ENCODE measurements around the gene PPIL6.

The PPIL6 gene

GRCh38 chr6:109449064-109449794 is 8.8 kb upstream of the PPIL6 start:
- no peak for DNase-seq

- DNase-seq: no peak
Measured at GRCh38 chr6:109448615-109449014, 8.2 kb upstream of the PPIL6 start.

- no peak for DNase-seq
Measured at GRCh38 chr6:109447878-109448555, 7.6 kb upstream of the PPIL6 start.

- DNase-seq: no peak
Measured at GRCh38 chr6:109447087-109447486, 6.7 kb upstream of the PPIL6 start.

- no peak for DNase-seq
Measured at GRCh38 chr6:109446541-109446940, 6.1 kb upstream of the PPIL6 start.

GRCh38 chr6:109446072-109446471 is 5.6 kb upstream of the PPIL6 start:
- no peak for DNase-seq

- DNase-seq: no peak
Measured at GRCh38 chr6:109445382-109445781, 5.0 kb upstream of the PPIL6 start.

GRCh38 chr6:109443425-109443950 is 3.1 kb upstream of the PPIL6 start:
- DNase-seq: no peak

- no peak for DNase-seq
Measured at GRCh38 chr6:109442393-109442924, 2.0 kb upstream of the PPIL6 start.

GRCh38 chr6:109441069-109441816 is 815 bp upstream of the PPIL6 start:
- DNase-seq: peak; percentile 52

GRCh38 chr6:109436041-109436440 is 4.4 kb downstream of the PPIL6 start:
- DNase-seq: no peak

- DNase-seq: no peak
Measured at GRCh38 chr6:109434456-109434855, 6.0 kb downstream of the PPIL6 start.

- DNase-seq: no peak
Measured at GRCh38 chr6:109429496-109429895, 10.9 kb downstream of the PPIL6 start.

- no peak for DNase-seq
Measured at GRCh38 chr6:109428889-109429477, 11.4 kb downstream of the PPIL6 start.

GRCh38 chr6:109424946-109425345 is 15.5 kb downstream of the PPIL6 start:
- DNase-seq: no peak

GRCh38 chr6:109421184-109421583 is 19.2 kb downstream of the PPIL6 start:
- no peak for DNase-seq

GRCh38 chr6:109420751-109421150 is 19.7 kb downstream of the PPIL6 start:
- no peak for DNase-seq

- DNase-seq: no peak
Measured at GRCh38 chr6:109417646-109418045, 22.8 kb downstream of the PPIL6 start.

- DNase-seq: no peak
Measured at GRCh38 chr6:109411034-109411433, 29.4 kb downstream of the PPIL6 start.

GRCh38 chr6:109406196-109406595 is 34.2 kb downstream of the PPIL6 start:
- DNase-seq: no peak

- no peak for DNase-seq
Measured at GRCh38 chr6:109397020-109397419, 43.4 kb downstream of the PPIL6 start.

GRCh38 chr6:109396046-109396718 is 44.2 kb downstream of the PPIL6 start:
- DNase-seq: no peak

Measured in activated CD8-positive, alpha-beta memory T cell treated with anti-CD3 and anti-CD28 coated beads, Interleukin-2, amount 50 U/mL, for 4 hours (primary cell).